ENCODE results near the gene C20orf144.

The C20orf144 gene

DNA sequence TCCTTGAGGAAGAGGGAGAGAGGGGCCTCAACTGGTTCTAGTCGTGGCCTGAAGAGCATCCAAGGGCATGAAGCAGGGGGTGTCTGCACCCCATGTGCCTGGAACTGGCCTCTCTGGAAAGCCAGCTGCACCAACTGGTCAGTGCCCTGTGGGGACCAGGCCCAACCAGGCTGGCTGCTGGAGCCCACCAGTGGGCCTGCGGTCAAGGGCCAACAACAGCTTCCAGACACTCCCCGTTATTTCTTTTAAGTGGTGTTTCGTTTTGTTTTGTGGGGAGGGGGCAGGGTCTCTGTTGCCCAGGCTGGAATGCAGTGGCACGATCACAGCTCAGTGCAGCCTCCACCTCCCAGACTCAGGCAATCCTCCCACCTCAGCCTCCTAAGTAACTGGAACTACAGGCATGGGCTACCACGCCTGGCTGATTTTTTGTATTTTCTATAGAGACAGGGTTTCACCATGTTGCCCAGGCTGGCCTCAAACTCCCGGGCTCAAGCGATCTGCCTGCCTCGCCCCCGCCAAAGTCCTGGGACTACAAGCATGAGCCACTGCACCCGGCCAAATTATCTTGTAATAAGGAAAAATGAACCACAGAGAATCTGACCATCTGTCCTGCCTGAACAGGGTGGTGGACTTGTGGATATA lies 11.9 kb upstream of the C20orf144 start:
- no peak for DNase-seq (ENCODE audit: low read depth)

DNA sequence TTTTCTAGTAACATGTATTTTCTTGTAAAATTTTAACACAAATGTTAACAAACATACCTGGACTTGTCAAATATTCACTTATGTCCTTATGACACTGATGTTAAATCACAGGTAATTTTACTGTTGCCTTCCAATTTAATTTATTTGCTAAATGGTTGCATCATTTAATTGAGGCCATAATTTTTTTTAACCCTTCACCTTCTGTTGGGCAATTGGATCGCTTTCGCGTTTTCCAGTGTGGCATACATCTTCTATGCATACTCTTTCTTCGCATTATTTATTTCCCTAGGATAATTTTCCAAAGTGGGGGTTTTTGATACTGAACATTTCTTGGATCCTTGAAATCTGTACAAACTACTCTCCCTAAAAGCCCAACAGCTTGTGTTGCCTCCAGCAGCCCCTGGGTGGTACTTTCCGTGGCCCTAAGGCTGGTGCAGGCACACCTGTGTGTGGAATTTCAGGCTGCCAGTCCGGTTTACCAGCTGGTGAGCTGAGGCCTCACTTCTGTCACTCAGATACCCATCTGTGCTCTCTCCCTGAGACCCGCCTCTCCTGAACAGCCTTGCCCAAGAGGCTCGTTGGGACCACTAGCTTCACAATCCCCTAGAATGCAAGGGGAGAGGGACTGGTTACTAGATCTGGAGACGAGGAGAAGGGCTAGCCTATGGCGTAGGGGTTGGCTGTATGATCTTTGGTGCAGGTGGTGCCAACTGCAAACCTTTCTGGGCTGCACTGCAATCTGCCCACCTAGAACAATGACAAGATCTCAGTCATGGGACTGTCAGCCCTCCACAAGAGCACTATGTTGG lies 11.2 kb upstream of the C20orf144 start:
- DNase-seq (ENCODE audit: low read depth), result no peak

DNA sequence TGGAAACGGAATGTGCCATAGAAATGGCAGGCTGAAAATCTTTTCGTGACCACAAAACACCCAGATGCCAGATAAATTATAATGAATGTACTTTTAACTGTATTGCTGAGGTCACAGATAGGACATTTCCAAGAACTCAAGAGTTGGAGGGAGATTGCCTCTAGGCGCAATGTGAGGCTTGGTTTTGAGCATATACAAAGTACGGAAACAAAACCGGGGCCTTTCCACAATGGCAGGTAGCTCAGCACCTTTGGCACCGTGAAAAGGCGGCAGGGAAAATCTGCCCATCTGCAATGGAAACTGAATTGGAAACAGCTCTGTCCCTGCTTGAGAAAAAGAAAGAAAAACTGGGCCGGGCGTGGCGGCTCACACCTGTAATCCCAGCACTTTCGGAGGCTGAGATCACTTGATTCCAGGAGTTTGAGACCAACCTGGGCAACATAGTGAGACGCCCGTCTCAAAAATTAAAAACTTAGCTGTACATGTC lies 10.5 kb upstream of the C20orf144 start:
- no peak for DNase-seq (ENCODE audit: low read depth)

GRCh38 chr20:33653218-33653899 lies 8.8 kb upstream of the C20orf144 start:
- DNase-seq (ENCODE audit: low read depth), result no peak

- no peak for DNase-seq (ENCODE audit: low read depth)
Measured at GRCh38 chr20:33653900-33654596, 8.1 kb upstream of the C20orf144 start.

DNA sequence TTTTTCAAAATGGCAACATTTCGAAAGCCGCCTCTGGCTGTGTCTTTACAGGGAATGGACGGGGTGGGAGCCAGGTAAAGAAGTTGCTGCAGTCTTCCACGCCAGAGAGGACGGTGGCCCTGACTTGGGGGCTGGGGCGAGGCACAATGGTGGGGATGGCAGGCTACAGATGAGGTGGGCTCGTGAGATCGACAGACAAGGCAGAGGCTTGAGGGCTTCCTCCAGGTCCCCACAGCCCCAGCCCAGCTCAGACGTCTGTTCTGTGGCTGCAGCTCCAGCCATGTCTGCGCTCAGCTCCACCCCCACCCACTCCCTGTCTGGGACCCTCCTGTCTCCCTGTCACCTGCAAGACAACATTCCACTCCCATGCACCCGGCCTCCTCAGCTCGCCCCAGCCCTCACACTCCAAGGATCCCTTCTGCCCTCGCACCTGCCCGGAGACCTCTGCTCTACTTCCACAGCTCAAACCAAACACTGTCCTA lies 7.4 kb upstream of the C20orf144 start:
- DNase-seq (ENCODE audit: low read depth), result no peak

DNA sequence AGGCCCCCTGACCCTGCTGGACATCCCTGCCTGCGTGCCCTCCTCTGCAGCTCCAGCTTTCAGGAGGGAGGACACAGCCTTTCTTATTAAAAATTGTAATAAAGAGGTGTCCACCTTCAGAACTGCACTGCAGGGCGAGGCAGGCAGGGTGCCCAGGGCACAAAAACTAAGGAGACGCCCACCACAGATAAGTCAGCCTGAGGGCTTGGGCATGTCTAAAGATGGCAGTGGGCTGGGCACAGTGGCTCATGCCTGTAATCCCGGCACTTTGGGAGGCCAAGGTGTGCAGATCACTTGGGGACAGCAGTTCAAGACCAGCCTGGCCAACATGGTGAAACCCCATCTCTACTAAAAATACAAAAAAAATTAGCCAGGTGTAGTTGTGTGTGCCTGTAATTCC lies 7.0 kb upstream of the C20orf144 start:
- DNase-seq (ENCODE audit: low read depth), result no peak

GRCh38 chr20:33656010-33656782 lies 5.9 kb upstream of the C20orf144 start:
- DNase-seq (ENCODE audit: low read depth), result no peak

GRCh38 chr20:33656783-33657703 lies 5.1 kb upstream of the C20orf144 start:
- no peak for DNase-seq (ENCODE audit: low read depth)

DNA sequence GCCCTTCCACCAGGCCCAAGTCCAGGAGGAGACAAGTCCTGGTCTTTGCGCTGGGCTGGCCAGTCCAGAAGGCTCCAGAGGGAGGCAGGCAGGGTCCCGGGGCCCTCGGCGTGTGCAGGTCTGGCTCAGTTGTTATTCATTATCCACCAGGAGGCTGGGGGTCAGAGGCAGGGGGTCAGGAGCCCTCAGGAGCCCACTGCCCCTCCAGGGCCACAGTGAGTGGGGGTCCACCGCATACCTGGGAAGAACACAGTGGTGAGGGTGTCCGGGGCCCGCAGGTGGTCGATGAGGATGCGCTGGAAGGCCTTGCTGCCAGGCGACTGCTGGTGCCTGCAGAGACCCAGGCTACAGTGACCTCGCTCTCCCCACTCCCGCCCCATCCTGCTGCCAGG lies 4.4 kb upstream of the C20orf144 start:
- no peak for DNase-seq (ENCODE audit: low read depth)

- no peak for DNase-seq (ENCODE audit: low read depth)
Measured at GRCh38 chr20:33658510-33658909, 3.6 kb upstream of the C20orf144 start.

DNA sequence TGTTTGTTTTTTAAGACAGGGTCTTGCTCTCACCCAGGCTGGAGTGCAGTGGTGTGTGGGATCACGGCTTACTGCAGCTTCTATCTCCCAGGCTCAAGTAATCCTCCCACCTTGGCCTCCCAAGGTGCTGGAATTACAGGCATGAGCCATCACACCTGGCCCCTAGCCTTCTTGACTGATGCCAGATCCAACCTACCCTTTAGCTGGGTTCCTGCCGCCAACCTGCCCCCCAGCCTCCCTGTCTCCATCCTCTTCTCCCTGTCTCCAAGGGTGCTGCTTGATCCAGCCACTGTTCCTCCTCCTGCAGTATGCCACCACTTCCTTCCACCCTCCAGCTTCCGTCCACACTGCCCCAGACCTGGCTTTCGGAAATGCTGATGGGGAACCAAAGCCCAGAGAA lies 3.2 kb upstream of the C20orf144 start:
- DNase-seq (ENCODE audit: low read depth), result no peak

DNA sequence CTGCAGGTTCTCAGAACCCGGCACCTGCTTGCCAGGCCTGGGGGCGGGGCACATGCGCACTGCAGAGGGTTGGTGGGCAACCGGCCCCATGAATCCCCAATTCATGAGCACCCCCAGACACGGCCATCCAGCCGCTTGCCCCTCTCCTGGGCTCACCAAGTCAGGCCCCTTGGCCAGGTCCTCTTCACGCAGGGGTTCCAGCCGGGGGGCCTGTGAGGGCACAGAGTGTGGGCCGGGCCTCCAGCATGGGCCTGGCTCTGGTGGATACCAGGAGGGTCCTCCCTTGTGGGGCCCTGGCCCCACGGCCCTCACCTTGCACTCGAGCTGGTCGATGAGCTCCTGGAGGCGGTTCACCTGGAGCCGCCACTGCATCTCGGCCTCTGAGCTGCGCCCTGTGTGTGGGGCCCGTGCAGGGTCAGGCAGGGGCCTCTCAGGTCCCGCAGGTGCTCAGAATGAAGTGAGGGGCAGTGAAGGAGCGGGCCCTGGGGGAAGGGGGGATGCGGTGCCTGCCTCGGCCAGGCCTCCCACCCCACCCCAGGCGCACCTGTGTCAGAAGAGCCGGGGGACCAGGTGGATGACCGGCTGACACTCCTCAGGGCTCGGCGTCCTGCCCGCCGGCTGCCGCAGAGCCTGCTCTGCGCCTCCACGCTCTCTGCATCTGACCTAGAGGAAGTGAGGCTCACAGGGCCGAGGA lies 2.6 kb upstream of the C20orf144 start:
- DNase-seq (ENCODE audit: low read depth), result no peak

DNA sequence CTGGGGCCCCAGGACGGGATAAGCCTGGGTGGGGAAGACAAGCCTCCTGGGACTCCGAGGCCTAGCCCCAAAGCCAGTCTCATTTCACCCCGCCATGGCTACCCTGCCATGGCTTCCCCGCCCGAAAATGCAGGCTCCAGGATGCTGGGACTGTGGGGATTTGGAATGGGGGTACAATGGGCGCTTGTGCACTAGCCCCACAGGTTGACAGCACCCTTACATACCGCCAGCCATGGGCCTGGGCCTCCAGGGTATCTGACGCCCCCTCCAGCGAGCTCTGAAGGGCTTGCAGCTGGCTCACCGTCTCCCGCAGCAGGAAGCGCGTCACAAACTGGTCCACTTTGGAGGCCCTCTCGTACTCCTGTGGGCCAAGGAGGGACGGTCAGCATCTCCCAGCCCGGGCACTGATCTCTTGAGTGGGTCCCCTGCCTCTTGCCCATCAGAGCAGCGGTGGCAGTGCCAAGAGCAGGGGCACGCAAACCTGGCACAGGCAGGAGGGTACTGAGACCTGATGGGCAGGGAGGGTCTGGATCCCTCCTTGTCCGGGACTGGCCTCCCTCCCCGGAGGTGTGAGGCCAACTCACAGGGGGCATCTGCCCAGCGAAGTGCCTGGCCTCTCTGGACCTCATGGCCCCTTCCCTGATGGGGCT lies 2.0 kb upstream of the C20orf144 start:
- no peak for DNase-seq (ENCODE audit: low read depth)

- no peak for DNase-seq (ENCODE audit: low read depth)
Measured at GRCh38 chr20:33660685-33661058, 1.5 kb upstream of the C20orf144 start.

- no peak for DNase-seq (ENCODE audit: low read depth)
Measured at GRCh38 chr20:33663161-33664084, 1.3 kb downstream of the C20orf144 start.

DNA sequence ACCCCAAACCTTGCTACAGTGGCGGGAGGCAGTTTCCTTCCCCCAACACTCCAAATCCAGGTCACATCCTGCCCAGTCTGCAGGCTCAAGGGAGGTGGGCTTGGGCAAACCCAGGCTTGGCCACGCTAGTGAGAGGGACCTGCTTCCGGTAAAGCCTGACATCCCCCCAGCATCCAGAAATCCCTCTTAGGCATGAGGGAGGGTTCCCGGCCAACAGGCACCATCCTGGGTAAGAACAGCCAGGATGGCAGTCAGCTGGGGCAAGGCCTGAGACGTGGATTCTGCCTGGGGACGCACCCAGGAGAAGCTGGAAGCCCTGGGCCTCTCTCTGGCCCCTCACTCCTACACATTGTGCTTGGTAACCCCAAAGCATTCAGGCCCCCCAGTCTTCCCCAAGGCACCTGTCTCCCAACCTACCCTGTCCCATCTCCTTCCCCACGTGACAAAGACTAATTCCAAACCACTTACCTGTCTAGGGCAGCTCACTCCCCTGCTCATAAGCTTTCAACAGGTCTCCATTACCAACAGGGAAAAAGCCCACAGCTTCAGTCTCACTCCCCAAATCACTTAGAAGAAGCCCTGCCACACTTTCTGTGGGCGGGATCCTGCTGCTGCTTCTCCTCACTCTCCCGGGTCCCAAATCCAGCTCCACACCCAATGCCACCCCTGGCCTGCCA lies 2.1 kb downstream of the C20orf144 start:
- DNase-seq (ENCODE audit: low read depth), result no peak

GRCh38 chr20:33664762-33665144 lies 2.6 kb downstream of the C20orf144 start:
- no peak for DNase-seq (ENCODE audit: low read depth)

Data from GM04504 (cell line).